Fibroblast of the aortic adventitia (primary cell): ENCODE results near the gene ISL2. TPM values are rescaled to one million over a fixed set of nuclear protein-coding genes. Genes with fewer than 3 reads are reported as not detected.

Experiments used
- DNase-seq: peaks from one replicate; pipeline ENCODE4 v3.0.0-alpha.2; 2010; ENCODE audit warnings: low read depth
- H3K4me3 ChIP-seq: 2 replicates; pipeline ENCODE4 v1.5.1; 2011; ENCODE audit warnings: low read depth, mild to moderate bottlenecking, control low read depth, low read length, moderate library complexity
- total RNA-seq: library from RNA; depleted of rRNA; stranded (reverse); fragments of >200 nt; gene quantifications from 2 replicates; pipeline ENCODE4 v1.2.3, GENCODE V29; 2012; ENCODE audit warnings: low replicate concordance
- TF ChIP-seq, protein P1 (sequence below): IDR thresholded peaks from 2 replicates; pipeline ENCODE4 v1.5.1; 2011; ENCODE audit warnings: mild to moderate bottlenecking, low read length, control low read depth, inconsistent platforms; ENCODE audit not compliant: insufficient read depth

ISL2 gene
- total RNA-seq, 1 donor, result 0.45 TPM

DNA sequence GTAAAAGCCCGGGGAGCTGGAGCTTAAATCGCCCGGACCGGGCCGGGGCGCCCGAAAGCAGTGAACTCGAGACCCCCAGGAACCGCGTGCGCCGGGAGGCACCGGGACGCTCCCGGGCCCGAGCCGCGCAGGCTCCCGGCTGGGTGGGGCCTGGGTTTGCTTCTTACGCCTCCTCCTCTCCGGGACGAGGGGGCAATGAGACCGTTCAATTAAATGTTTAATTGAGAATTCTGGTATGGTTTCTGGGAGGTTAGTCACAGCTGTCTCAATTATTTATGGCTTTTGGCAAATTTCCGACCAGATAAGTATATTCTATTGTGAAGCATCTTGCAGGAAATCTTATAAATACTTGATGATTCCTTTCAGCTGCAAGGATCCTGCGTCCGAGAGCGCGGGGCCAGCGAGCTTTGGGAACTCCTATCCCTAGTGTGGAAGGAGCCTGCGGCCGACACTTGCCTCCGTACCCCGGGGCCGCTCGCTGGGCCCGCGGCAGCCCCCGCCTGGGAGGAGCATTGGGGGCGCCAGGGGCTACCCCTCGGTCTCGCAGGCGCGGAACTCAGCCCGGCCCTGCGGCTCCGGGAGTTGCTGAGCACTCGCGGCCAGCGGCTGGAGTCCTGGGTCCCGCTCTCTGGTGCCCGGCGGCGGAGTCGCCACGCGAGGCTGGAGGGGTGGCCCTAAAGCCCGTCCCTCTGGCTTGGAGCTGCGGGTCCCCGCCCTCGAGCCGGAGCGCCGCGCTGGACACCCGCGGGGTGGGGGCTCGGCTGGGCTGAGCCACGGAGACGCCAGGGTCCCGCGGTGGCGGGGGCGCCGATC lies 10.3 kb downstream of the ISL2 start:
- DNase-seq, result peak; percentile 51
- TF ChIP-seq, protein P1, sequence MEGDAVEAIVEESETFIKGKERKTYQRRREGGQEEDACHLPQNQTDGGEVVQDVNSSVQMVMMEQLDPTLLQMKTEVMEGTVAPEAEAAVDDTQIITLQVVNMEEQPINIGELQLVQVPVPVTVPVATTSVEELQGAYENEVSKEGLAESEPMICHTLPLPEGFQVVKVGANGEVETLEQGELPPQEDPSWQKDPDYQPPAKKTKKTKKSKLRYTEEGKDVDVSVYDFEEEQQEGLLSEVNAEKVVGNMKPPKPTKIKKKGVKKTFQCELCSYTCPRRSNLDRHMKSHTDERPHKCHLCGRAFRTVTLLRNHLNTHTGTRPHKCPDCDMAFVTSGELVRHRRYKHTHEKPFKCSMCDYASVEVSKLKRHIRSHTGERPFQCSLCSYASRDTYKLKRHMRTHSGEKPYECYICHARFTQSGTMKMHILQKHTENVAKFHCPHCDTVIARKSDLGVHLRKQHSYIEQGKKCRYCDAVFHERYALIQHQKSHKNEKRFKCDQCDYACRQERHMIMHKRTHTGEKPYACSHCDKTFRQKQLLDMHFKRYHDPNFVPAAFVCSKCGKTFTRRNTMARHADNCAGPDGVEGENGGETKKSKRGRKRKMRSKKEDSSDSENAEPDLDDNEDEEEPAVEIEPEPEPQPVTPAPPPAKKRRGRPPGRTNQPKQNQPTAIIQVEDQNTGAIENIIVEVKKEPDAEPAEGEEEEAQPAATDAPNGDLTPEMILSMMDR, result no peak
- peak overlapping the region; percentile 50 for H3K4me3 ChIP-seq

DNA sequence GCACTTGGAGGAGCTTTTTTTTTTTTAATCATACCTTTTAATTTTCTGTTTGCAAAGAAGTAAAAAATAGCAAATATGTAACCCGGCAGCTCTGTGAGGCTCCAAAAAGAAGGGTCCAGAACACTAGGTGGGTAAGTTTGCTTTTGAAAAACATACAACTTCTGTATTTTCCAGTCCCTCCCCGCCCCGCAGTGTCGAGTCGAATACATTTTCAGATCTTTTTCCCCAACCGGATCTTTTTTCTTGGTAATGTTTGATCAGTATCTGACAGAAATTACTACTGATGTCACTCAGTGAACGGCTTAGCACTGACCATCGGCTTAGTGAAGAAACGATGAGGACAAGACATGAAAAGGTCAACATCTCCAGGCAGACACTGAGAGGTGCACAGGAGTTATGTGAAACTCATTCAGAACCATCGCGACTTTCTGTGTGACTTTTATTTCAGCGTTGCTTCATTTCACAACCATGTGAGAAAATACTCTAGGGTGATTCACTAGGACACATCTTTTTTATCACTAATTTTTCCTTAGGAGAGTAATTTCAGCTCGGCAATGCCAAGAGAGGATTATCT lies 11.0 kb downstream of the ISL2 start:
- H3K4me3 ChIP-seq, result no peak overlapping the region
- TF ChIP-seq, protein P1, result no peak
- DNase-seq, result no peak

DNA sequence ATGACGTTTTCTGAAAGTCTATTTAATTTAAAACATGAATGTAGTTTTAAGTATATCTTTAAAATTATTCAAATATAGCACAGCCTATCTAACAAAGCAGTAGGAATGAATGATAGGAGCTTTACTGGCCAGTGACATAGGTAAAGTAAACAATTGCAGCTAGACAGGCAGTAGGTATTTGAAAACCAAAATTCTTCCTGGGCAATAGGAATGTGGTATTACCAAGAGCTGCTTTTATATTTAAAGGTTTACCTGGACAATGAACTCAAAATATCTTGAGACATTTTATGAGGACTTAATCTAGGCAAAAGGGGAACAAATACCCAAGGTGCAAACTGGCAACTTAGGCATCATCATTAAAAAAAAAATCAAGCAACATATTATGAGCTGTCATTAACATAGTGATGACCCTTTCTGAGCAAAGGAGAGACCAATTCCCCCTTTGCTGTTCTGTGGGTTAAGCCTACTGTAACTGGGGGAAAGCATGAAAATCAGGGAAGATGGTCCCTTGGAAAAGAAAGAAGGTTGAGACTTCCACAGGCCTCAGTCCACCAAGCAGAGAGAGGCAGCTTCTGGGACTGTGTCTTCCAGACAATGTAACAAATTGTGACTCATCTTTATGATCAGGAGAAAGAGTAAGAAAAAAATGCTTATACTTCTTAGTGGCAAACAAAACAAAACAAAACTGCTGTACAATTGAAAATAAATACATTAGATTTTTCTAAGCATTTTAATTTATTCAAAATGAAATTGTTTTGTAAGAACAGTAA lies 12.9 kb downstream of the ISL2 start:
- TF ChIP-seq, protein P1, result no peak
- H3K4me3 ChIP-seq, result no peak overlapping the region
- DNase-seq, result no peak

DNA sequence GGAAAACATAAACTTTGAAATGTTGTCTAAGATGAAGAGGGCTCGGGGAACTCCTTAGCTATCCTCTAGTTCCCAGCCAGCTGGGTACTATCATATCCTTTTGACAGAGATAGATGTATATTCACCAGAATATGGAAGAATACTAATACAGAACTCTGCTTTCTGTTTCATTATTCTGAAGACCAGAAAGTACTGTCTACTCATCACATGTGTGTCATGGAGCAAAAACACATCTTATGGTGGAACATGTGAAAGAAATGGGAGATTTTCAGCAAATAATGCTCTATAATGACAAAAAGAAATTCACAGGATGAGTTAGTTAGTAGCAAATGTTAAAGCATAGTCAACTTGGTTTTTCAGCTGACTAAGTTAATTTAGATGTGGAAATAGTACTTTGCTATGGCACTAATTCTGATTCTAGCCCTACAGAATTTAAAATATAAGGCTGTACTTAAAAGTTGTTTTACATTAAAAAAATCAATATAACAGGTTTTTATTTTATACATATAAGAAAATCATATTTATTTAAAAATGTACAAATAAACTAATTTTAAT lies 16.5 kb downstream of the ISL2 start:
- H3K4me3 ChIP-seq, result no peak overlapping the region
- DNase-seq, result no peak
- TF ChIP-seq, protein P1, result no peak

DNA sequence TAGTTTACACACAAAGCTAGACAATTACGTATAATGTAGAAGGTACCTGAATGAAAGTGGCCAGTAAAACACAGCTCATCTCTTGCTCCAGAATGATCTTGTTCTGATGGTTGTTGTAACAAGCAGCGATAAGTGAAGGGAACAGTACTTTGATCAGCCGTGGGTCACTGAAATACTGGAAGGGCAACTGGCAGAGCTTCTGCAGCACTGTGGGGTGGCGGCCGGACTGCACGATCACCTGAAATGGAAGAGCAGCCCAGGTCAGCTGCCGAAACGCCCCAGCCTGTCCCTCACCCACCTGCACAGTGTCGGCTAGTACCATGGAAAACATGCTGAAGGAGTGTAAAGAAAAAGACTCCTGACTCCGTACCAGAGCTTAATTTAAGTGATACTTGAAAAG lies 17.3 kb downstream of the ISL2 start:
- no peak overlapping the region for H3K4me3 ChIP-seq
- TF ChIP-seq, protein P1, result no peak
- no peak for DNase-seq

DNA sequence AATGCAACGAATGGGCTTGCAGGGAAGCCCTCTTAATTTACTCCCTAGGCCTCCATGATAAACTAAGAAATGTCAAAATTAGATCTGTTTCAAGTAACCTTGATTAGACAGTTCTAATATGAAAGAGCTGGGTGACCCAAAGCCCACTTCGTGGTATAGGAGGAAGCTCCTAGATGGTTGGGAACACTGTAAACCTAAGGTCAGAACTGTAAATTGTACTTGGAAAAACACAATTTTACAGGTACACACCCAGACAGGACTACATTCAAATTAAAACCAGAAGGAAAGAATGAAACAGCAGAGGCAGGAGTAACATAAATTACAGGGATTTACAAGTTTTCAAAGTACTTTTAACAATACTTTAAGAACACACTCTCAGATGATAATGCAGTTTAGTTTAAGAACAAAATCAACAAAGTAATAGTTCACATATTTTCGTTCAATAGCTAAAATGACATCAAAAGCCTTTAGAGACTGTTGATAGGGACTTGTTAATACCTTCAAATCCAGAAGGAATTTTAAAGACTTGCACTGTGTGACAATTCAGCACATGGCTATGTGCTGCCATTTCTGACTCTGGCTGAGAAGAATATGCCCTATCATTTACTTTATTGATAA lies 18.4 kb downstream of the ISL2 start:
- no peak for DNase-seq
- no peak overlapping the region for H3K4me3 ChIP-seq
- TF ChIP-seq, protein P1, result no peak
